HG03378 (cell line): ENCODE measurements around the gene LDLRAD2.

Experiments used
- ATAC-seq: cut with Tn5 transposase; IDR thresholded peaks from one replicate; pipeline ENCODE4 v1.9.1; 2021; ENCODE audit warnings: mild to moderate bottlenecking, moderate library complexity; ENCODE audit not compliant: unreplicated experiment

LDLRAD2 gene

DNA sequence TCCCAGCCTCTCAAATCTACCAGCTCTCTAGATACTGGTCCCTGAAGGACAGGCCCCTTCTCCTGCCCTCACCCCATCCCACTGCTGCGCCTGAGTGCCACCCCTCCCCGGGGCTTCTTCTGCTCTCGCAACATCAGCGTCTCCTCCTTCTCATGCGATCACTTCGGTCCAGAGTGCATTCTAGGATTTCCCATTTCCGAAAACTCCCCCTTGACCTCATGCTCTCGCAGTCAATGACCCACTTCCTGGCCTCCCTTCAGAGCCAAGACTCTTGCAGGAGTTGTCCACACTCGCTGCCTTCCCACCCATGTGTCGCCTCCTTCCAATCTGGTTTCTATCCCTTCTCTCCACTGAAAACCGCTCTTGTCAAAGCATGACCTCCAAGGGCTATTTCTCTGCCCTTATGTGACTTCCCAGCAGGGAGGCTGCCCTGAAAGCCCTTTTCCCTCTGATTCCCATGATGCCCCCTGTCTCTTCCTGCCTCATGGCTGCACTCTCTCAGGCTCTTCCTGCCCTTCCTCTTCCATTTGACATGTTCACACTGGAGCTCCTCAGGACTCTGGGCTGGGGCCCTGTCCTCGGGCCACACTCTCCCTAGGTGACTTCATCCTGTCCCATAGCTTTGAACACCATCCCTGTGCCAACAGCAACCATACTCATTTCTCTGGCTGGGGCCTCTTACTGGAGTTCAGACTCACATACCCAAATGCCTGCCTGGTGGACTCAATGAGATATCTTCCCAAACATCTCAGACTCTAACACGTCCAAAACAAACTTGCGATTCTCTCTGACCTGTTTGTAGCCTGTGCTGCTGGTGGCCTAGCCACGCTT, 46.0 kb downstream of the LDLRAD2 start:
- no peak for ATAC-seq

DNA sequence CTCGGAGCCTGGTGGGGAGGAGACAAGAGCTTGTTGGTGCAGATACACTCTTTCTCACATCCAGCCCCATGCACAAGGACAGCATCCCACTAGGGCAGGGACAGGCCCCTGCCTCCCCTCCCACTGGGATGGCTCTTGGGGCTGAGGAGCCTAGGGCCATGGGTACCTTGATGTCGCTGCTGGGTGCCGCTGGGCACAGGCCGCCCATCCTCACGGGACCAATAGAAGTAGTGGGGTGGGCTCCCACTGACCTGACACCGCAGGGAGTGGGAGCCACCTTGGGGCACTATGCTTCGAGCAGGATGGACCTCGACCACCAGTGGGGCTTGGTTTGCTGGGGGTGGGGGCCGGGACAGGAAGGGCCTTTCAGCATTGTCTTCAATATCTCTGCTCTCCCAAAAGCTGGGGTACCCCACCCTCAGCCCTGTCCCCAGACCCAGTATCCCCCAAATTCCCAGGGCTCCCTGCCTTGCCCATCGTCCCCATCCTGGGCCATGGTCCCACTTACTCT, 47.7 kb downstream of the LDLRAD2 start:
- no peak for ATAC-seq

DNA sequence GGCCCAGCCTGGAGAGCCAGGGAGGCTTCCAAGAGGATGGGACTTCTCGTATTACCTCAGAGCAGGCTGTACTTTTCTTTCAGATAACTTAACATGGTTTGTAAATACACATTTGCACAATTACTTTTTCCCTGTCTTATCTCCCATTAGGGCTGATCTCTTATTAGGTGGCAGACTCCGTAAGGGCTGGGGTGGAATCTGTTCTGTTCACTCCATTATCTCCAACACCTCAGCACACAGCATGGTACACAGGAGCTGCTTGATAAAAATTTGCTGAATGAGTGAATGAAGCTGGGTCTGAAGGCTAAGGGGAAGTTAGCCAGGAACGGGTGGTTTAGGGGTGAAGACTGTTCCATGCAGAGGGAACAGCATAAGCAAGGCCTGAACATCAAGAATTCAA, 48.9 kb downstream of the LDLRAD2 start:
- no peak for ATAC-seq

DNA sequence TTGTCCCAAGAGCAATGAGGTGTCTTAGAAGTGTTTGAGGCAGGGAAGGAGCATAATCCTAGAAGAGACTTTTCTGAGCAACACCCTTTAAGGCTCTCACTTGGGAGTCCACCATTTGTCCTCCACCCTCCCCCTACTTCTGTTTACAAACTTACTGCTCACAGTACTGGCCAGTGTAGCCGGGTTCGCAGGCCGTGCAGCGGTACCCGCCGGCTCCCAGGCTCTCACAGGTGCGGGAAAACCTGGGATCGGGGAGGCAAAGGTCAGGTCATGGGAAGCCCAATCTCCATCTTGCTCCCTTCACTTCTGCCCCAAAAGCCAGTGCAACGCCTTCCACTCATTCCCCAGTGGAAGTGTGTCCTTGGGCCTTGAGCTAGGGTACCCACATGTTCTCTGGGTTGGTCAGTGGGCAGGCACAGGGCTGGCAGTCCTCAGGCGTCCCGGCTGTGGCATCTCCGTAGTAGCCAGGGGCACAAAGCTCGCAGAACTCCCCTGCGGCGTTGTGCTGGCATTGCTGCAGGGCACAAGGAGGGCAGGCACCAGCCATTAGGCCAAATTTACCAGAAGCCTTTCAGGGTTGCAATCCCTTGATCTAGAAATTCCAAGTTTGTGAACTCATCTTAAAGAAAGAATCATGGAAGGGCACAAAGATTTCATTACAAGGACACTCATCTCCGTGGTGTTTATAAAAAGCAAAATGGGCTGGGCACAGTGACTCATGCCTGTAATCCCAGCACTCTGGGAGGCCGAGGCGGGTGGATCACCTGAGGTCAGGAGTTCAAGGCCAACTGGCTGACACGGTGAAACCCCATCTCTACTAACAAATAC, 49.8 kb downstream of the LDLRAD2 start:
- ATAC-seq: no peak

- no peak for ATAC-seq
Observed at GRCh38 chr1:21863981-21864380, 51.9 kb downstream of the LDLRAD2 start.

- no peak for ATAC-seq
Observed at GRCh38 chr1:21864730-21865129, 52.7 kb downstream of the LDLRAD2 start.

- ATAC-seq: no peak
Observed at GRCh38 chr1:21865609-21865942, 53.5 kb downstream of the LDLRAD2 start.

- no peak for ATAC-seq
Observed at GRCh38 chr1:21865943-21866706, 54.1 kb downstream of the LDLRAD2 start.

GRCh38 chr1:21866707-21867043, 54.6 kb downstream of the LDLRAD2 start:
- ATAC-seq: no peak

DNA sequence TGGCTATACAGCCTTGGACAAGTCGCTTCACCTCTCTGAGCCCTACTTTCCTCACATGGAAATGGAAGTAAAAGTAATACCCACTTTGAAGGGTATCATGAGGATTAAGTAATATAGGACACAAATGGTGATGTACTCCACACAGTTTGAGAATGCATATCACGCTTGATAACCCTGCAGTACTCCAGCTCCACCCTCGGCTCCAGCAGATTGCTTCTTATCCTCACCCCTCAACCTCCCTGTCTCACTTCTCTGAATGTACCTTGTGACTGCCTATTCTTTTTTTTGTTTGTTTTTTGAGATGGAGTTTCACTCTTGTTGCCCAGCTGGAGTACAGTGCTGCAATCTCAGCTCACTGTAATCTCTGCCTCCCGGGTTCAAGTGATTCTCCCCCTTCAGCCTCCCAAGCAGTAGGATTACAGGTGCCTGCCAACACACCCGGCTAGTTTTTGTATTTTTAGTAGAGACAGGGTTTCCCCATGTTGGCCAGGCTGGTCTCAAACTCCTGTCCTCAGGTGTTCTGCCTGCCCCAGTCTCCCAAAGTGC, 55.5 kb downstream of the LDLRAD2 start:
- no peak for ATAC-seq

- ATAC-seq: no peak
Observed at GRCh38 chr1:21868482-21868881, 56.4 kb downstream of the LDLRAD2 start.

DNA sequence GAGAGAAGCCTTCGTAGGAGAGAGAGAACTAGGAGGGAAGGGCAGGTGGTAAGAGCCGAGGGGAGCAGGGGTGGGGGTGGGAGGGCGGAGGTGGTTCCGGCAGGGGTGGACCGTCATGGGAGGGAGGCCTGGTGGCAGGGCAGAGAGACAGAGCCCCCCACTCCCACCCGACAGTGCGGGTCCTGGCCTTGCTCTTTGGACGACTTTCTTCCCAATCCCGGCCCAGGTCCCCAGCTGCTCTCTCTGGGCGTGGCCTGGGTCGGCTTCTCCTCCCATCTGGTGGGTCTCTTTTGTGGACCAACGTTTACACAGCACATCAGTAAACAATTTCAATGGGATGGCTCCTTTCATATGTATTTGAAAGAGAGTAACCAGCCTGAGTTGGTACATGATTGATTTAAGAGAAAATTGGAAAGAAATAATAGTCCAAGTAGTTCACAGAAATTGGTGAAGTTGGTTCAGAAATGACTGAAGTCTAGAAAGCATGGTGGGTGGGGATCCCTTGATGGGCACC, 56.9 kb downstream of the LDLRAD2 start:
- ATAC-seq: no peak

GRCh38 chr1:21869620-21870121, 57.6 kb downstream of the LDLRAD2 start:
- ATAC-seq: no peak

GRCh38 chr1:21870611-21871010, 58.5 kb downstream of the LDLRAD2 start:
- no peak for ATAC-seq

DNA sequence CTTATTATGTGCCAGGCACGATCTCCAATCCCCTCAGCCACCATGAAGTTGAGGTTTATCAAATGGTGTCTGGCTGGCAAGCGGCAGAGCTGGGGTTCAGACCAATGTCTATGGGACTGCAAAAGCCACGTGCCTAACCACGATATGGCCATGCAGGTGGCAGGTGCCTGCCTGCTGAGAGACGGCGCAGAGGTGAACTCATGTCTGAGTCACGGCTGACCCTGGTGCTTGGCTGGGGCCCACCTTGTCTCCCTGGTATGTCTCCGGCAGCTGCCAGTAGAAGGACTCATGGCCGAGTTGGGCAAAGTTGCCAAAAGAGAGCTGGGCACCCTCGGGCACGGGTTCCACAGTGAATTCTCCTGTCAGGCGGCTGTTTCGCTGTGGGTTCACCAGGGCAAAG, 59.9 kb downstream of the LDLRAD2 start:
- ATAC-seq: no peak

GRCh38 chr1:21872445-21873079, 60.5 kb downstream of the LDLRAD2 start:
- ATAC-seq: no peak

DNA sequence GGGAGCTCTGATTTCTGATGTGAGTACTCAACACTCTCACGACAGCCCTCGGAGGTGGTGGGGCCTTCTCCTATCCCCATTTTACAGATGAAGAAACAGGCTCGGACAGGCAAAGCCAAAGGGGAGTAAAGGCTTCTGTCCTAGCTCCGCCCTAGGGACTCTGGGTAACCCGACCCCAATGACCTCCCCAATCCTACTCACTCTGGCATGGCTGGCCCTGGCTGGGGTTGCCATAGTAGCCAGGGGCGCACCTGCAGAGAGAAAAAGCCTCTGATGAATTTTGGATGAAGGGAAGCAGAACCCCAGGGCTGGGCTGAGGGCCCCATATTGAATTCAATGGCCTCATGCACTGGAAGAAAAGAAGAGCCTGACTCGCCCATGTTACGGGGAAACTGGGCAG, 61.1 kb downstream of the LDLRAD2 start:
- no peak for ATAC-seq

DNA sequence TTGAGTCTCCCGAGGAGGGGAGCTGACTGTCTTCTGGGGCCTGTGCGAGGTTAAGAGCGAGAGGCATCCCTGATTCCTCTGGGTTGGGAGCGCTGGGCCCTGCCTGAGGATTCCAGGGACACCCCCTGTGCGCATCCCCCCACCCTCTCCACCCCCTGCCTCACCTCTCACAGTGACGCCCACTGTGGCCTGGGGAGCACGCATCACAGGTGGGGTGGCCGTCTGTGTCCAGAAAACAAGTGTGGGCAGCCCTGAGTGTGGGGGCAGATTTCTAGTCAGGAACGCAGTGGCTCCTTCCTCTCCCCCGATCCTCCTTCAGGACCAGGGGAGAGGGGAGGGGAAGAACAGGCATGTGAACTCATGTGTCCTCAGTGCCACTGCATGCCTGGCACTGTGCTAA, 61.7 kb downstream of the LDLRAD2 start:
- no peak for ATAC-seq

- ATAC-seq: no peak
Observed at GRCh38 chr1:21874328-21874727, 62.3 kb downstream of the LDLRAD2 start.
